WTC11 (cell line): ENCODE measurements around the gene NMRK1. TPM values are rescaled to one million over a fixed set of nuclear protein-coding genes. Genes with fewer than 3 reads are reported as not detected.

ENCODE experiments used
- ATAC-seq: fragments of 200-7000 bp; cut with Tn5 transposase; 2 replicates; pipeline ENCODE4 v1.10.0; 2021; ENCODE audit warnings: mild to moderate bottlenecking, moderate library complexity
- CTCF ChIA-PET: fragments of 300-600 bp; sonication (Branson Sonifier 250); formaldehyde crosslinking; loops from one replicate; lab custom pipeline; 2021; ENCODE audit warnings: antibody characterized with exemption; lab: Charles Lee
- POLR2A ChIA-PET: fragments of 350-600 bp; sonication (Branson Sonifier 250); formaldehyde crosslinking; loops from one replicate; lab custom pipeline; 2021; ENCODE audit warnings: antibody characterized with exemption; lab: Charles Lee
- DNase-seq: peaks from one replicate; pipeline ENCODE4 v3.0.0; 2021; ENCODE audit warnings: low spot score
- H3K27ac Mint-ChIP-seq: 2 replicates; pipeline ENCODE4 v1.8.0; 2021; ENCODE audit warnings: mixed read lengths
- H3K27me3 Mint-ChIP-seq: 2 replicates; pipeline ENCODE4 v1.8.0; 2021; ENCODE audit warnings: low read depth, mild to moderate bottlenecking, moderate library complexity, mixed read lengths
- H3K36me3 Mint-ChIP-seq: 2 replicates; pipeline ENCODE4 v1.8.0; 2021; ENCODE audit warnings: mixed read lengths
- H3K4me1 Mint-ChIP-seq: 2 replicates; pipeline ENCODE4 v1.8.0; 2022; ENCODE audit warnings: mixed read lengths
- H3K4me3 Mint-ChIP-seq: 2 replicates; pipeline ENCODE4 v1.8.0; 2021; ENCODE audit warnings: mild to moderate bottlenecking, moderate library complexity, mixed read lengths
- H3K9me3 Mint-ChIP-seq: 2 replicates; pipeline ENCODE4 v1.8.0; 2021; ENCODE audit warnings: mixed read lengths
- ATF2 ChIP-seq: sonication (generic); formaldehyde crosslinking; IDR thresholded peaks from 2 replicates; pipeline ENCODE4 v1.8.1; 2022; ENCODE audit warnings: low read depth, missing genetic modification reagents, borderline replicate concordance
- ATF3 ChIP-seq: sonication (generic); formaldehyde crosslinking; conservative IDR thresholded peaks from 2 replicates; pipeline ENCODE4 v1.8.1; 2022; ENCODE audit warnings: mild to moderate bottlenecking, missing genetic modification reagents
- ELF4 ChIP-seq: sonication (generic); formaldehyde crosslinking; IDR thresholded peaks from 2 replicates; pipeline ENCODE4 v1.8.1; 2022; ENCODE audit warnings: low read depth, mild to moderate bottlenecking, moderate library complexity, missing genetic modification reagents
- ESRRA ChIP-seq: sonication (generic); formaldehyde crosslinking; IDR thresholded peaks from 2 replicates; pipeline ENCODE4 v1.8.1; 2022; ENCODE audit warnings: mild to moderate bottlenecking, missing genetic modification reagents, borderline replicate concordance
- ETV6 ChIP-seq: sonication (generic); formaldehyde crosslinking; IDR thresholded peaks from 2 replicates; pipeline ENCODE4 v1.8.1; 2022; ENCODE audit warnings: mild to moderate bottlenecking, missing genetic modification reagents
- GTF2I ChIP-seq: fragments of 250-450 bp; sonication (Bioruptor Pico); conservative IDR thresholded peaks from 2 replicates; pipeline ENCODE4 v1.4.0; 2021; ENCODE audit warnings: mild to moderate bottlenecking
- HMGA2 ChIP-seq: fragments of 250-450 bp; sonication (Bioruptor Pico); IDR thresholded peaks from 2 replicates; pipeline ENCODE4 v1.4.0; 2021; ENCODE audit warnings: mild to moderate bottlenecking, moderate library complexity
- MAX ChIP-seq: sonication (generic); formaldehyde crosslinking; IDR thresholded peaks from 2 replicates; pipeline ENCODE4 v1.8.0; 2022; ENCODE audit warnings: mild to moderate bottlenecking, missing genetic modification reagents
- MYBL2 ChIP-seq: sonication (generic); formaldehyde crosslinking; IDR thresholded peaks from 2 replicates; pipeline ENCODE4 v1.8.1; 2023; ENCODE audit warnings: mild to moderate bottlenecking, moderate library complexity, missing genetic modification reagents
- SP1 ChIP-seq: sonication (generic); formaldehyde crosslinking; conservative IDR thresholded peaks from 2 replicates; pipeline ENCODE4 v1.8.1; 2022; ENCODE audit warnings: missing genetic modification reagents
- TP53 ChIP-seq: sonication (generic); formaldehyde crosslinking; IDR thresholded peaks from 2 replicates; pipeline ENCODE4 v1.8.1; 2023; ENCODE audit warnings: mild to moderate bottlenecking, missing genetic modification reagents
- ZNF232 ChIP-seq: sonication (generic); formaldehyde crosslinking; IDR thresholded peaks from 2 replicates; pipeline ENCODE4 v1.8.0; 2022; ENCODE audit warnings: mild to moderate bottlenecking, missing genetic modification reagents
- total RNA-seq: library from RNA; stranded (reverse); gene quantifications from 3 replicates; pipeline ENCODE4 v1.2.3, GENCODE V29; 2021
- TF ChIP-seq, protein P1 (sequence below): sonication (generic); formaldehyde crosslinking; IDR thresholded peaks from 2 replicates; pipeline ENCODE4 v1.8.1; 2022; ENCODE audit warnings: missing genetic modification reagents, borderline replicate concordance
- TF ChIP-seq, protein P2 (sequence below): sonication (generic); formaldehyde crosslinking; IDR thresholded peaks from 2 replicates; pipeline ENCODE4 v1.8.1; 2023; ENCODE audit warnings: mild to moderate bottlenecking, missing genetic modification reagents
- TF ChIP-seq, protein P3 (sequence below): fragments of 250-450 bp; sonication (Bioruptor Pico); IDR thresholded peaks from 2 replicates; pipeline ENCODE4 v1.9.0; 2021; ENCODE audit warnings: mild to moderate bottlenecking
- TF ChIP-seq, protein P4 (sequence below): sonication (generic); formaldehyde crosslinking; IDR thresholded peaks from 2 replicates; pipeline ENCODE4 v1.8.0; 2022; ENCODE audit warnings: mild to moderate bottlenecking, missing genetic modification reagents

Gene NMRK1
- total RNA-seq, 1 experiment from 2014 or later = 14.5 TPM

- TF ChIP-seq, protein P1, sequence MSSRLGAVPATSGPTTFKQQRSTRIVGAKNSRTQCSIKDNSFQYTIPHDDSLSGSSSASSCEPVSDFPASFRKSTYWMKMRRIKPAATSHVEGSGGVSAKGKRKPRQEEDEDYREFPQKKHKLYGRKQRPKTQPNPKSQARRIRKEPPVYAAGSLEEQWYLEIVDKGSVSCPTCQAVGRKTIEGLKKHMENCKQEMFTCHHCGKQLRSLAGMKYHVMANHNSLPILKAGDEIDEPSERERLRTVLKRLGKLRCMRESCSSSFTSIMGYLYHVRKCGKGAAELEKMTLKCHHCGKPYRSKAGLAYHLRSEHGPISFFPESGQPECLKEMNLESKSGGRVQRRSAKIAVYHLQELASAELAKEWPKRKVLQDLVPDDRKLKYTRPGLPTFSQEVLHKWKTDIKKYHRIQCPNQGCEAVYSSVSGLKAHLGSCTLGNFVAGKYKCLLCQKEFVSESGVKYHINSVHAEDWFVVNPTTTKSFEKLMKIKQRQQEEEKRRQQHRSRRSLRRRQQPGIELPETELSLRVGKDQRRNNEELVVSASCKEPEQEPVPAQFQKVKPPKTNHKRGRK = no peak
- TF ChIP-seq, protein P2, sequence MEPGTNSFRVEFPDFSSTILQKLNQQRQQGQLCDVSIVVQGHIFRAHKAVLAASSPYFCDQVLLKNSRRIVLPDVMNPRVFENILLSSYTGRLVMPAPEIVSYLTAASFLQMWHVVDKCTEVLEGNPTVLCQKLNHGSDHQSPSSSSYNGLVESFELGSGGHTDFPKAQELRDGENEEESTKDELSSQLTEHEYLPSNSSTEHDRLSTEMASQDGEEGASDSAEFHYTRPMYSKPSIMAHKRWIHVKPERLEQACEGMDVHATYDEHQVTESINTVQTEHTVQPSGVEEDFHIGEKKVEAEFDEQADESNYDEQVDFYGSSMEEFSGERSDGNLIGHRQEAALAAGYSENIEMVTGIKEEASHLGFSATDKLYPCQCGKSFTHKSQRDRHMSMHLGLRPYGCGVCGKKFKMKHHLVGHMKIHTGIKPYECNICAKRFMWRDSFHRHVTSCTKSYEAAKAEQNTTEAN (CRISPR knock-in tag) = no peak
- TF ChIP-seq GTF2I (CRISPR knock-in tag) (no peak), TP53 (CRISPR knock-in tag) (no peak)
These were observed 40.6 kb upstream of the NMRK1 start (continued) for GRCh38 chr9:75128535-75128934.

- ChIA-PET CTCF (no interaction called here), POLR2A (no interaction called here)
- no peak for TF ChIP-seq MAX (CRISPR knock-in tag)
- no peak for TF ChIP-seq ETV6 (CRISPR knock-in tag)
- no peak for TF ChIP-seq ATF2 (CRISPR knock-in tag)
- TF ChIP-seq TP53 (CRISPR knock-in tag) = no peak
- TF ChIP-seq ELF4 (CRISPR knock-in tag) = no peak
- TF ChIP-seq ZNF232 = no peak
- TF ChIP-seq MYBL2 (CRISPR knock-in tag) = no peak
- no peaks in the 10 kb centered on the region for H3K27me3 Mint-ChIP-seq
- ATAC-seq (no peak), DNase-seq (no peak)
- no peak overlapping the region for H3K4me3 Mint-ChIP-seq
- no peaks in the 10 kb centered on the region for H3K9me3 Mint-ChIP-seq
- H3K27ac Mint-ChIP-seq = no peak overlapping the region
- no peaks in the 10 kb centered on the region; the same call in 1 of the 2 replicates for H3K36me3 Mint-ChIP-seq
- peaks cover 12% of the 10 kb centered on the region for H3K4me1 Mint-ChIP-seq
These were observed 35.7 kb upstream of the NMRK1 start for GRCh38 chr9:75123696-75124095.

- Mint-ChIP-seq H3K4me3 (no peak overlapping the region), H3K27ac (no peak overlapping the region), H3K9me3 (0 out of 2 replicates have a peak, but pooled peaks cover 5% of the 10 kb centered on the region), H3K36me3 (peaks cover 3% of the 10 kb centered on the region), H3K4me1 (peaks cover 12% of the 10 kb centered on the region), H3K27me3 (no peaks in the 10 kb centered on the region)
- ChIA-PET CTCF (interaction anchor here (0.6 to 1.4 kb wide), 2 partner anchors 64 to 168 kb away, joined by 3 to 7 read pairs; no protein-coding TSS in a partner anchor), POLR2A (no interaction called here)
- DNase-seq (no peak), ATAC-seq (peak; percentile 96)
- TF ChIP-seq ESRRA (CRISPR knock-in tag) (no peak), HMGA2 (CRISPR knock-in tag) (no peak), ATF2 (CRISPR knock-in tag) (no peak), SP1 (CRISPR knock-in tag) (no peak), ATF3 (CRISPR knock-in tag) (no peak), ELF4 (CRISPR knock-in tag) (no peak), MAX (CRISPR knock-in tag) (no peak)
- TF ChIP-seq, protein P3, sequence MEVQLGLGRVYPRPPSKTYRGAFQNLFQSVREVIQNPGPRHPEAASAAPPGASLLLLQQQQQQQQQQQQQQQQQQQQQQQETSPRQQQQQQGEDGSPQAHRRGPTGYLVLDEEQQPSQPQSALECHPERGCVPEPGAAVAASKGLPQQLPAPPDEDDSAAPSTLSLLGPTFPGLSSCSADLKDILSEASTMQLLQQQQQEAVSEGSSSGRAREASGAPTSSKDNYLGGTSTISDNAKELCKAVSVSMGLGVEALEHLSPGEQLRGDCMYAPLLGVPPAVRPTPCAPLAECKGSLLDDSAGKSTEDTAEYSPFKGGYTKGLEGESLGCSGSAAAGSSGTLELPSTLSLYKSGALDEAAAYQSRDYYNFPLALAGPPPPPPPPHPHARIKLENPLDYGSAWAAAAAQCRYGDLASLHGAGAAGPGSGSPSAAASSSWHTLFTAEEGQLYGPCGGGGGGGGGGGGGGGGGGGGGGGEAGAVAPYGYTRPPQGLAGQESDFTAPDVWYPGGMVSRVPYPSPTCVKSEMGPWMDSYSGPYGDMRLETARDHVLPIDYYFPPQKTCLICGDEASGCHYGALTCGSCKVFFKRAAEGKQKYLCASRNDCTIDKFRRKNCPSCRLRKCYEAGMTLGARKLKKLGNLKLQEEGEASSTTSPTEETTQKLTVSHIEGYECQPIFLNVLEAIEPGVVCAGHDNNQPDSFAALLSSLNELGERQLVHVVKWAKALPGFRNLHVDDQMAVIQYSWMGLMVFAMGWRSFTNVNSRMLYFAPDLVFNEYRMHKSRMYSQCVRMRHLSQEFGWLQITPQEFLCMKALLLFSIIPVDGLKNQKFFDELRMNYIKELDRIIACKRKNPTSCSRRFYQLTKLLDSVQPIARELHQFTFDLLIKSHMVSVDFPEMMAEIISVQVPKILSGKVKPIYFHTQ = no peak
- TF ChIP-seq, protein P4, sequence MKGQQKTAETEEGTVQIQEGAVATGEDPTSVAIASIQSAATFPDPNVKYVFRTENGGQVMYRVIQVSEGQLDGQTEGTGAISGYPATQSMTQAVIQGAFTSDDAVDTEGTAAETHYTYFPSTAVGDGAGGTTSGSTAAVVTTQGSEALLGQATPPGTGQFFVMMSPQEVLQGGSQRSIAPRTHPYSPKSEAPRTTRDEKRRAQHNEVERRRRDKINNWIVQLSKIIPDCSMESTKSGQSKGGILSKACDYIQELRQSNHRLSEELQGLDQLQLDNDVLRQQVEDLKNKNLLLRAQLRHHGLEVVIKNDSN (CRISPR knock-in tag) = no peak
These were observed 34.1 kb upstream of the NMRK1 start for GRCh38 chr9:75121914-75122558.
